Measurements from ENCODE around the gene PRRT3. TPM values are rescaled to one million over a fixed set of nuclear protein-coding genes. Genes with fewer than 3 reads are reported as not detected.

The PRRT3 gene
- total RNA-seq, 4 donors from 2014 or later = 1.1 to 2.8 (median 1.3) TPM

GRCh38 chr3:9976721-9977709, 24.8 kb upstream of the PRRT3 start:
- ATAC-seq (ENCODE audit: low FRiP score) = peak; percentile 96
- TF ChIP-seq, protein P1, sequence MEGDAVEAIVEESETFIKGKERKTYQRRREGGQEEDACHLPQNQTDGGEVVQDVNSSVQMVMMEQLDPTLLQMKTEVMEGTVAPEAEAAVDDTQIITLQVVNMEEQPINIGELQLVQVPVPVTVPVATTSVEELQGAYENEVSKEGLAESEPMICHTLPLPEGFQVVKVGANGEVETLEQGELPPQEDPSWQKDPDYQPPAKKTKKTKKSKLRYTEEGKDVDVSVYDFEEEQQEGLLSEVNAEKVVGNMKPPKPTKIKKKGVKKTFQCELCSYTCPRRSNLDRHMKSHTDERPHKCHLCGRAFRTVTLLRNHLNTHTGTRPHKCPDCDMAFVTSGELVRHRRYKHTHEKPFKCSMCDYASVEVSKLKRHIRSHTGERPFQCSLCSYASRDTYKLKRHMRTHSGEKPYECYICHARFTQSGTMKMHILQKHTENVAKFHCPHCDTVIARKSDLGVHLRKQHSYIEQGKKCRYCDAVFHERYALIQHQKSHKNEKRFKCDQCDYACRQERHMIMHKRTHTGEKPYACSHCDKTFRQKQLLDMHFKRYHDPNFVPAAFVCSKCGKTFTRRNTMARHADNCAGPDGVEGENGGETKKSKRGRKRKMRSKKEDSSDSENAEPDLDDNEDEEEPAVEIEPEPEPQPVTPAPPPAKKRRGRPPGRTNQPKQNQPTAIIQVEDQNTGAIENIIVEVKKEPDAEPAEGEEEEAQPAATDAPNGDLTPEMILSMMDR (IDR thresholded peaks at IDR 0.05) = no peak
- no peak for DNase-seq (ENCODE audit: low spot score)

DNA sequence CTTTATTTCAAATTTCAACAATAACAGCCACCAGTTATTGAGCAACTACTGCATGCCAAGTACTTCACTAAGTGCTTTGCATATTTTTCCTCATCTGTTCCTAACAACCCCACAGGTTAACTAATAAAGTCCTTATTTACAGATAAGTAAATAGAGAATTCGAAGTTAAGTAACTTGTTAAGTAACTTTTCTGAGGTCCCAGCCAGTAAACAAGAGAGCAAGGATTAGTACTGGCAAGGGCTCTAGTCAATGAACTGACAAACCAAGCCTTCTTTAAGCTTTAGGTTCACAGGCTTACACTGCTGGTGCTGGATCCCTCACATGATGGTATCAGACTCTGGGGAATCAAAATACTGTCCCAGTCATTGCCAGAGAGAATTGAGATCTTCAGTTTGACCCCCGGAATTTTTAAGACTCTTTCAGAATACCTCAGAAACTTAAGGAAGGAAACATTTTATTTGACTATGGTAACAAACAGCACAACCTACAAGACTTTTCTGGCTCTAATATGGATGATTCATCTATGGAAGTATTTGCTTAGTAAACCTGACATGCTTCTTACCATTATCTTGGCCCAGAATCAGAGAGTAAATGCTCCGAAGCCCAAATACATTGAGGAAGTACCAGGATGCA, 17.9 kb upstream of the PRRT3 start:
- TF ChIP-seq, protein P1 (IDR thresholded peaks at IDR 0.05) = no peak
- ATAC-seq (ENCODE audit: low FRiP score) = peak; percentile 57
- DNase-seq (ENCODE audit: low spot score) = no peak

DNA sequence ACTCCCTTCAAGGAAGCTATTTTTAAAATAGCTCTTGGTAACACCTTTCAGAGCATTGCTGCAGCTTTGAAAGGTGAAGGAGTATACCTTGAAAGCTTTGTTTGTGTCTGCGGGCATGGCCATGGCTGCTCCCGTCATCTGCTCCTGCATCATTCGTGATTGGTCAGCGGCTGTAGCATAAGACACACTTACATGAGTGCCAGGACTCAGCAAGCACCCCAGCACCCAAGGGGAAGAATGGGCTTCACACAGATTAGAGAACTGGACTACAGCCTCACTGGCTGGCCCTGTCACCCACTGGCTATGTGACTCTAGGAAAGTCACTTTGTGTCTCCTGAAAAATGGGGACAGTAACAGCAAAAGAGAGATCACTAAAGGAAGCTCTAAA, 17.4 kb upstream of the PRRT3 start:
- DNase-seq (ENCODE audit: low spot score) (no peak), ATAC-seq (ENCODE audit: low FRiP score) (no peak)
- TF ChIP-seq, protein P1 (IDR thresholded peaks at IDR 0.05) = no peak

DNA sequence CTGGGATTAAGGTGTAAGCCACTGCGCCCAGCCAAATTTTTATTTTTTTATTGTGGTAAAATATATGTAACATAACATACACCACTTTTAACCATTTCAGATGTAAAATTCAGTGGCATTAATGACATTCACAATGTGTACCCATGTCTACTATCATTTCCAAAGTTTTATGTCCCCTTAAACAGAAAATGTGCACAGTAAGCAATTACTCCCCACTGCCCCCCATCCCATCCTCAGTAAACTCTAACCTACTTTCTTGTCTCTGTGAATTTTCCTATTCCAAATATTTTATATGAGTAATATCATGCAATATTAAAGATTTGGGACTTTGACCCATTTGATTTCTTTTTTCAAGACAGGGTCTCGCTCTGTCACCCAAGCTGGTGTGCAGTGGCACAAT, 14.6 kb upstream of the PRRT3 start:
- ATAC-seq (ENCODE audit: low FRiP score) (no peak), DNase-seq (ENCODE audit: low spot score) (no peak)
- TF ChIP-seq, protein P1 (IDR thresholded peaks at IDR 0.05) = no peak

- ATAC-seq (ENCODE audit: low FRiP score) (no peak), DNase-seq (ENCODE audit: low spot score) (no peak)
- TF ChIP-seq, protein P1 (IDR thresholded peaks at IDR 0.05) = no peak
These were observed 13.1 kb upstream of the PRRT3 start for GRCh38 chr3:9965200-9965875.

GRCh38 chr3:9957214-9957613, 5.0 kb upstream of the PRRT3 start:
- DNase-seq (ENCODE audit: low spot score) = no peak
- TF ChIP-seq, protein P1 (IDR thresholded peaks at IDR 0.05) = no peak
- no peak for ATAC-seq (ENCODE audit: low FRiP score)

Data from omental fat pad (tissue), 4 donors.